GM18867 (cell line): Measurements from ENCODE around the gene PTGIS.

ENCODE experiments used
- ATAC-seq: cut with Tn5 transposase; IDR thresholded peaks from one replicate; pipeline ENCODE4 v1.9.1; 2021; ENCODE audit warnings: mild to moderate bottlenecking, moderate library complexity; ENCODE audit not compliant: unreplicated experiment

Gene PTGIS

DNA sequence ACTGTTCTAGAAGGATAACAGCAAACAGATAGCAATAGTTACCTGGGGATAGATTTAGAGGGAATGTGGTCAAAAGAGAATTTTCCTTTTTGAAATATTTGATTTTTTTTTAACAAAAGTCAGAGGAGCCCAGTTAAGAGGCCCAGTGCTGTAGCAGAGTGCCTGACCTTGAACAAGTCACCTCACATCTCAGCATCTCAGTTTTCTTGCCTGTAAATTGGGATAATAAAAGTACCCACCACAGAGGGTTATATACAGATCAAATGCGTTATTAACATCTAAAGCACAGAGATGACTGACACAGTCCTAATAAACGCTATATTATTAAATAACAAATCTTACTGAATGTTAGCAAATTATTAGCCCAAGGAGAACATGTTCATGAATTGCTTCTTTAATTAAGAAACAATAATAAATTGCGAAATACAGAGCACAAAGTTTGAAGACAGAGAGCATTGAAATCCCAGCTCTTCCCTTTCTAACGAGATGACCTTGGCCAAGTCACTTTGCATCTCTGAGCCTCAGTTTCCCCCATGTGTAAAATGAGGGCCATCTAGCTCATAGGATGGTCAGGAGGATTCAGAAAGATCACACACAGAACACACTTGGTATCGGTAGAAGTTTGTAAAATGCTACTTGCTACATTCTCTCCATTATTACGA lies 35.5 kb downstream of the PTGIS start:
- ATAC-seq: no peak

GRCh38 chr20:49529470-49529869 lies 38.5 kb downstream of the PTGIS start:
- ATAC-seq: no peak

DNA sequence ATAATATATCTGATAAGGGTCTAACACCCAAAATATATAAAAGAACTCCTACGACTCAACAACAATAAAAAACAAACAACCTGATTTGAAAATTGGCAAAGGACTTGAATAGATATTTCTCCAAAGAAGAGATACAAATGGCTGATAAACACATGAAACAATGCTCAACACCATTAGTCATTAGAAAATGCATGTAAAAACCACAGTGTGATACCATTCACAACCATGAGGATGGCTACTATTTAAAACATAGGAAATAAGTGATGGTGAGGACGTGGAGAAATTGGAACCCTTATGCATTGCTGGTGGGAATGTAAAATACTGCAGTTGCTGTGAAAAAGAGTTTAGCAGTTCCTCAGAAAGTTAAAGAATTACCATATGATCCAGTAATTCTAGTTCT lies 41.4 kb downstream of the PTGIS start:
- no peak for ATAC-seq

DNA sequence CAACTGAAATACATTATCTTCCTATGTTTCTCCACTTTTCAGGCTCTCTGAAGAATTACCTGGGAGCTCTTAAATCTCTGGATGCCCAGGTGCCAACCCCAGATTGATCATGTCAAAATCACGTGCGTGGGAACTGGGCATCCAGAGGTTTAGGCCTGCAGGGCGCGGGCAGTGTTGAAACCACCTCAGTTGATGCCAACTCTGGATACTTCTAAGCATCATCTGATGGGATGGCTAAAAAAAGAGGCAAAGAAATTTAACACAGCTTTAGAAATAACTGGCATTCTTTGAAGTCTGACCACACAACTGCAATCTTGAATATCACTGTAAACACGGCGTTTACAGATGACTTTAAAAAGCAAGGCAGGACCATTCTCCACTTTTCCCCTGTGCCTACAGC lies 41.9 kb downstream of the PTGIS start:
- ATAC-seq: no peak

DNA sequence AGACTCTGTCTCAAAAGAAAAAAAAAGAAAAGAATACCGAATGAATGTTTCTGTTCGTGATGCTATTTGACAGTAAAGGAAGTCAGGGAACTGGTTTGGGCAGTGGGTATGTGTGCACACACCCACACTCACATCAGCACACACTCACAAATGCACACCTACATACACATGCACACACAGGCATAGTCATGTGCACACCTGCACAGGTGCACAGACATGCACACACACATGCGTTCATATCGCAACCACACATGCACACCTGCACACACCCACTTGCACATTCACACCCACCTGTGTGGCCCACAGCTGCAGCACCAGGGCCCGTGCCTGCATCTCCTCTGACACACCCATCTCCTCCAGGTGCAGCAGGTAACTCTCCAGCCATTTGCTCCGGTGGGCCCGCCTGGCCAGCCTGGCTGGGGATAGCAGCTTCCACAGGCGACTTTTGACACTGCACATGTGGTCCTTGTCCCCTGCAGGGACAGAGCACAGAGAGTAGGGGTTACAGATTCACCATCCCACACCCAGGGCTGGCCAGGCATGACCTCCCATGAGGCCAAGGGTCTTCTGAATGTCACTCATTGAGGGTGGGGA lies 44.1 kb downstream of the PTGIS start:
- no peak for ATAC-seq

DNA sequence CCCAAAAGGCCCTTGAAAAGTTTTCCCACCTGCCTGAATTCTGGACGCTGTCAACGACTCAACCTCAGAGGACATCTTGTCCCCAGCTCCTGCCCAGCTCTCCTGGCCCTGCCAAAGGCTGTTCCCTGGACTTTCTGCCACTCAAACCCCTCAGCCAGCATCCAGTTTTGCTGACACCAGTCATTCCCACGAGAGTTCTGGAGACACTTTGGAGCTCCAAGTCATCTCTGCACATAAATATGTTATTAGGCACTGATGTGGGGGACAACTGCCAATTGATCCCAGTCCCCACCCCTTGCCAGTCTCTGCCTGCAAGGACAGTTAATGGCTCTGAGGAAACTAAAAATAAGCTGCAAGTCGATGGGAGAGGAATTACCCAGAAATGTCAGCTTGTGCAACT lies 46.6 kb downstream of the PTGIS start:
- ATAC-seq: no peak

- ATAC-seq: no peak
Observed at GRCh38 chr20:49519777-49520359, 48.1 kb downstream of the PTGIS start.

- ATAC-seq: no peak
Observed at GRCh38 chr20:49519212-49519712, 48.7 kb downstream of the PTGIS start.

DNA sequence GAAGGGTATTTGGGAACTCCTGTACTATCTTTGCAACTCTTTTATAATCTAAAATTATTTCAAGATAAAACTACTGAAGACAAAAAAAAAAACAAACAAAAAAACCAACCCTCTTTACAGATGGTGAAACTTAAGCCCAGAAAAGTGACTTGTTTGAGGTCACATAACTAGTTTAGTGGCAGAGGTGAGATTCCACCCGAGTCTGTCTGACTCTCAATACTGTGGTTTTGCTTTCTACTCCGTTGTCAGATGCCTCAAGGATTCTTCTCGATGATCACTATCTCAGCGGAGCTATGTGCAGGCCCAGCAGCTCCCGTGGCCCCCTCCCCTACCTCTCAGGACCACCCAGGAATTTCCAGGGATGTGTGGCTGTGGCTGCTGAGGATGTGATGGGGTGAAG lies 49.4 kb downstream of the PTGIS start:
- ATAC-seq: no peak

- no peak for ATAC-seq
Observed at GRCh38 chr20:49517805-49518100, 50.2 kb downstream of the PTGIS start.

GRCh38 chr20:49516916-49517804 lies 50.8 kb downstream of the PTGIS start:
- ATAC-seq: no peak

- no peak for ATAC-seq
Observed at GRCh38 chr20:49515586-49515985, 52.4 kb downstream of the PTGIS start.

DNA sequence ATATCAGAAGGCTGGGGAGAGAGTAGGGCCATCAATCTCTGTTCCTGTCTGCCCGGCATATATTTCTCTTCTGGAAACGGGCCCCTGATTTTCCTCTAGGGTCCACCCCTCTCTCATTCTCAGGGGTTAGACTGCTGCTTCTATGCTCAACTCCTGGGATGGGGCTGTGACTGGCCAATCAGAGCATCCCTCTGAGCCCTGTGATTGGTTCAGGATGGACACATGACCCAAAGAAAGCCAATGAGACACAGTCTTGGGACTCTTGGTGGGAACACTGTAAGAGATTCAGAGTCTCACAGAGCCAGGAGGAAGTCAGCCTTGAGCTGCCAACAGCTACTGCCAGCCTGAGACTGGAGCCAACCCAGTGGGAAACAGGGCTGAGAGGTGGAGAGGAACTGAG lies 54.4 kb downstream of the PTGIS start:
- no peak for ATAC-seq

DNA sequence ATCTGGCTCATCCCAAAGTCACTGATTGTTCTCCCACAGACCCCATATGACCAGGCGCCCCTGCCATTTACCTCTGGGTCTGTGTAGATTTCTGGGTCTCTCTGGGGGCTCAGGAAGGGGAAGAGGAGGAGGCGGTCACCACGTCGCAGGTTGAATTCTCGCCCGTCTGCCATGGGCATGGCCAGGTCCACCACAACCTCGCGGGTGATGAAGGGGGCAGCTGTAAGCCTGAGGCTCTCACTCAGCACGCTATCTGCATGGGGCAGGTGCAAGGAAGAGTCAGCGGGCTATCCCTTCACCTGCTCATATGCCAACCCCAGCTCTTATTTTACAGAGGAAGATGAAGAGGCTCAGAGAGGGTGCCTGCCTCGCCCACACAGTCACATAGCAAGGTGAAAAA lies 54.9 kb downstream of the PTGIS start:
- no peak for ATAC-seq

DNA sequence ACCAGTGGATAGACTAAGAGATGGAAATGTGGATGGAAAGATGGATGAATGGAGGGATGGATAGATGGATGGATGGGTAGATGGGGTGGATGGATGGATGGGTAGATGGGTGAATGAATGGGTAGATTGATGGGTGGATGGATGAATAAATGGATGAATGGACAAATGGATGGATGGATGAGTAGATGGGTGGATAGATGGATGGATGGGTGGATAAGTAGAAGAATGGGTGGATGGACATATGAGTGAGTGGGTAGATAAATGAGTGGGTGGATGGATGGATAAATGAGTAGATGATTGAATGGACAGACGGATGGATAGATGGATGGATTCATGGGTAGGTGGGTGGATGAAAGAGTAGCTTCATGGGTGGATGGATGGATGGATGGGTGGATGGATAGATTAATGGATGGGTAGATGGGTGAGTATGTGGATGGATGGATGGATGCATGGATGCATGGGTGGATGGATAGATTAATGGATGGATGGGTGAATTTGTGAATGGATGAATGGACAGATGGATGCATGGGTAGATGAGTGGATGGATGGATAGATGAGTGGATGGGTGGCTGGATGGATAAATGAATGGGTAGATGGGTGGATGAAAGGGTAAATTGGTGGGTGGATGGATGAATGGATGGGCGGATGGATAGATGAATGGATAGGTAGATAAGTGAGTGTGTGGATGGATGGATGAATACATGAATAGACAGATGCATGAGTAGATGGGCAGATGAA lies 56.0 kb downstream of the PTGIS start:
- ATAC-seq: no peak

- ATAC-seq: no peak
Observed at GRCh38 chr20:49510562-49511122, 57.3 kb downstream of the PTGIS start.

DNA sequence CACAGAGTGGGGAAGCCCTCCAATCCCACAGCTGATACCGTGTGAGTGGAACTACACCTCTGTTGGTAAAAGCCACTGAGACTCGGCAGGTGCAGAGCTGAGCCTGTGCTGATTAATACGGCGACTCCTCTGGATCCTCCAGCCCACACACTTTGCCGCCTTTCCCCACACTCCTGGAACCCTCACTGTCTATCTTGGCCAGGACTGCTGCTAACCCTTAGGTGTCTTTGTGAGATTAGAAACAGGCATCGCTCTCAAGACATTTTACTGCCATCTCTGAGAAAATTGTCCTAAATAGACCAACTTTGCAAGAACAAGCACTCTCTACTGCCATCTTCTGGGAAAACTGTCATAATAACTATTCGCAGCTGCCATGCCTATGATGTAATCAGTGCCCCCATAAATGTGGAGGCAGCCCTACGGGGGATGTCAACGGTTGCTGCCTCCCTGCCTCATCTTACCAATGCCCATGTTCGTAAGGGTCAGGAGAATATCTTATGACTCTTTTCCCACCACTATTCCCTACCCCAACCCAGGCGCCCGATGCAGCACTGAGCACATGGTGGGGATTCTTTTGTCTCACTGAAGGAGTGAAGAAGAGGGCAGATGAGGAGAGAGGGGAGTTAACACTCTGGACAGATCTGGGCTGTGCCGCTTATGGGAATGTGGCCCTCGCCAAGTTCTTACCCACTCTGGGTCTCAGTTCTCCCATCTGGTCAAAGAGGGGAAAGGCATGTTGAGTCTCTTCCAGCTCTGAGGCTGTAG lies 59.3 kb downstream of the PTGIS start:
- ATAC-seq: no peak

DNA sequence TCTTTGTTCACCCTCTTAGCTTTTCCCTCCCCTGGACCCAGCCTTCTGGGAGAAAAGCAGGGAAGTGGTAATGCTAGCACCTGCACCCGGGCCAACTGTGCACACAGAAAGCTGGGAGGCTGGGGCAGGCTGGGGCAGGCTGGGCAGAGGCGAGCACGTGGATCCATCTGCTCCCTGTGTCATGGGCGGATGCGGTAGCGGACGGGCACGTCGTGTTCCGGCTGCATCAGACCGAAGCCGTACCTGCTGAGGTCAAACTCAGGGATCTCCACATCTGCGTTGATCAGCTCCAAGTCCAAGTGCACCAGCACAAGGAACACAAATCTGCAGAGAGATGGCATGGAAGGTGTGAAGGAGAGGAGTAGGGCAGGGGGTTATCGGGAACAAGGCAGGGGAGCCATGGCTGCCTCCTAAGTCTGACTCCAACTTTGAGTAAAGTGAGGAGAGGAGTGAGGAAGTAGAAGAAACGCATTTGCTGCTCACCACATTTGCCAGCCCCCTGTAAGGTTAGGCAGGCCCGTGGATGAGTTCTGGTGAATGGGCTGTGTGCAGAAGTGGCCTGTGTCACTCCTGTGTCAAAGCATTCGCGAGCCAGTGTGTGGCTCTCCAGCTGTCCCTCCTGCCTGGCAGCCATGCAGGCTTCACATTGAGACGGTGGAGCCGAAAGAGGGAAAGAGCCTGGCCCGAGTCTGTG lies 60.0 kb downstream of the PTGIS start:
- ATAC-seq: no peak

DNA sequence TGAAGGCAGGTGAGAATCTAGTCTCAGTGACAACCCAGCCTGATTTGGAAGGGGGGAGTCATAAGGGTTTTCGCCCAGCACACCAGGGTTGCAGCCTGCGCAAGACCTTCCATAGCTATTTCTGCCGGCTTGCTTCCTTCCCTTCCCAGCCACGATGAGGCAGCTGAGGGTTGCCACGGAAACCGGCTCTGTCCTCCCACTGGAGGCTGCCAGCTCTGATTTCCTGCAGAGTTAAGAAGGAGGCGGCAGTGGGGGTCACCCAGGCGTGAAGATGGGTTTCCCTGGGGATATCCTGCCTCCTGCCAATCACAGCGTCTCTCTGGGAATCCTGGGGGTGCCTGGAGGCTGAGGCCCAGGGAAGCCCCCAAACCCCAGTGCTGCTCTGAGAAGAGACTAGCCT lies 62.4 kb downstream of the PTGIS start:
- no peak for ATAC-seq
